ENCODE measurements around the gene ALOX12B.
A peak's percentile ranks its signal among the peaks of the same experiment; 100 is the strongest.

DNA sequence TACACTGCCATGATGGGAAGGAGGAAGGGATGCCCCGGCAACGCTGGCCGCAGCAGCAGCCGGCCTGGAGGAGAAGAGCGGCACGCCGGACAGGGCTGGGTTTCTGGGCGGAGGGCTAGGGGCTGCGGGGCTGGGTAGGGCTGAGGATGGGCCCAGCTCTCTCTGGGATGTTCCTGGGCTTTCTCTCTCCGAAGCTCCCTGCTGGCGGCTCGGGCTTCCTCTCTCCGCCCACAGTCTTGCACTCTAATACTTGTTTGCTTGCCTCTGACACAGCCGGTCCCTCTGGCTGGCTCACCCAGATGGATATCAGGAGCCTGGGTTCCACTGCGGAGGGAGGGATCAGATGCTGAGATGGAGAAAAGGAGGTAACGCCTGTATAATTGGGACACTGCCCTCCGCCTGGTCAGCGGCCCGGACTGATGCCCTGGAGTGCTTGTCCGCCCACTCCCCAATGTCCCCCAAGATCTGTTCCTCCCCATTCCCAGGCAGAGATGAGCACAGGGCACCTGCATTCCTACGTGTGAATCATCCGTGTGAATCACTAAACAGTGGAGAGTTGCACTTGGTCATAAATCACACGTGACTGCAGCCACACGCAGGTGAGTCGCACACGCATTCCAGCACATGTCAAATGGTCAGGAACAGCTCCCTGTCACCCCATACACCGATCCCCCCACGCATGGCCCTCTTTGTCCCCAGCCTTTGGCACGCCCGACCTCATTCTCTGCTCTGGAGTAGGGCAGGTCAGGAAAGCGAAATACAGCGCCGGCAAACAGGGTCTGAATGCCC, 30.7 kb upstream of the ALOX12B start, which contains the start of gene ALOXE3:
- no peak for TF ChIP-seq POLR2A (IDR thresholded peaks at IDR 0.05; ENCODE audit: low read depth, low read length)
- TF ChIP-seq, protein P1, sequence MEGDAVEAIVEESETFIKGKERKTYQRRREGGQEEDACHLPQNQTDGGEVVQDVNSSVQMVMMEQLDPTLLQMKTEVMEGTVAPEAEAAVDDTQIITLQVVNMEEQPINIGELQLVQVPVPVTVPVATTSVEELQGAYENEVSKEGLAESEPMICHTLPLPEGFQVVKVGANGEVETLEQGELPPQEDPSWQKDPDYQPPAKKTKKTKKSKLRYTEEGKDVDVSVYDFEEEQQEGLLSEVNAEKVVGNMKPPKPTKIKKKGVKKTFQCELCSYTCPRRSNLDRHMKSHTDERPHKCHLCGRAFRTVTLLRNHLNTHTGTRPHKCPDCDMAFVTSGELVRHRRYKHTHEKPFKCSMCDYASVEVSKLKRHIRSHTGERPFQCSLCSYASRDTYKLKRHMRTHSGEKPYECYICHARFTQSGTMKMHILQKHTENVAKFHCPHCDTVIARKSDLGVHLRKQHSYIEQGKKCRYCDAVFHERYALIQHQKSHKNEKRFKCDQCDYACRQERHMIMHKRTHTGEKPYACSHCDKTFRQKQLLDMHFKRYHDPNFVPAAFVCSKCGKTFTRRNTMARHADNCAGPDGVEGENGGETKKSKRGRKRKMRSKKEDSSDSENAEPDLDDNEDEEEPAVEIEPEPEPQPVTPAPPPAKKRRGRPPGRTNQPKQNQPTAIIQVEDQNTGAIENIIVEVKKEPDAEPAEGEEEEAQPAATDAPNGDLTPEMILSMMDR (IDR thresholded peaks at IDR 0.05; ENCODE audit: extremely low read depth in 1 of 2, insufficient read depth in 1 of 2, low read depth in 1 of 2, low read length in 2 of 2): no peak
- no peak for TF ChIP-seq EZH2 (IDR thresholded peaks at IDR 0.05; ENCODE audit: borderline replicate concordance, low read depth, low read length, severe bottlenecking)
- TF ChIP-seq POLR2AphosphoS5 (IDR thresholded peaks at IDR 0.05; ENCODE audit: insufficient read depth, low read depth, low read length): no peak
- TF ChIP-seq GATA2 (IDR thresholded peaks at IDR 0.05; ENCODE audit: insufficient read depth, insufficient read length, low read depth, low read length): peak; percentile 53
- TF ChIP-seq, protein P2, sequence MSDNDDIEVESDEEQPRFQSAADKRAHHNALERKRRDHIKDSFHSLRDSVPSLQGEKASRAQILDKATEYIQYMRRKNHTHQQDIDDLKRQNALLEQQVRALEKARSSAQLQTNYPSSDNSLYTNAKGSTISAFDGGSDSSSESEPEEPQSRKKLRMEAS (IDR thresholded peaks at IDR 0.05; ENCODE audit: insufficient read depth, insufficient read length): peak; percentile 32
